Brain pericyte (primary cell): ENCODE measurements around the gene MFAP5.
"Not testable (repeated sequence)": the region's sequence is repeated elsewhere in the genome, so short reads cannot be mapped to it uniquely, and the experiment has no call there.

Experiments
- DNase-seq: peaks from one replicate; pipeline ENCODE4 v3.0.0-alpha.2; 2012; ENCODE audit warnings: low read depth, low spot score

The MFAP5 gene

DNA sequence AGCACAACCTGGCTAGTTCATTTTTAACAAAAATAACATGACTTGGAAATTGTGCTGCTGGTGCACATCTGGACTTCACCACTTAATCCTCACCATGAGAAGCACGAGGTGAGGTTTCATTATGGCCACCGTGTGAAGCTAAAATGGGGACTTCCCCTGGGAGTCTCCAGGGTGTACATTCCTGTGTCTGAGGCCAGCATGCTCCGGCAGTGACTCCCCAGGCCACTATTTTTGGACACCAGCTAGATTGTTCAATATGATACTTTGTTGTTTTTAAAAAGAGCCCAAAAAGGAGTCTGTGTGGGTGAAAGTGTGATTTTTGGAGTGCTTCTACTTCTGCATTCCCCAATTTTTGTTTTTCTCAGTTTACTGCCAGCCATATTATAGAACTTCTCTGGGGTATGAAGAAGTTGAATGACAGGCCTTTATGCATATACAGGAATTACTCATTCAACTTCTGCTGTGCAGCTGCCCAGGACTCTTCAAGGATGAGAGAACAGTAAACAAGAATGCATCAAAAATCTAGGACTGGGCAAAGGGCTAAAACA, 33.1 kb downstream of the MFAP5 start:
- no peak for DNase-seq

DNA sequence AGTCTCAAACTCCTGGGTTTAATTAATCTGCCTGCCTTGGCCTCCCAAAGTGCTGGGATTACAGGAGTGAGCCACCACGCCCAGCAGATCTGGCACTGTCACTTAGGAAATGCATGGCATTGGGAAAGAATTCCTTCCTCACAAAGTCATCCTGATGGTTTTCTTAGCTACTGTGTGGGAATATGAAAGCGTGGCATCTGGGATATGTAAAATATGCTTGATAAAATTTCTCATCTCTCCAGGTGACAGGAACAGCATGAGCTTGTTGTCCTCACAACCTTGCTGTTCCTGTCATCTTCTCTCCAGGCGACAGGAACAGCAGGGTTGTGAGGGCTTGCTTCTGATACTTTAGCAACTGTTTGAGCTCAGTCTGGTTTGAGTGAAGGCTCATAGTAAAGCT, 33.9 kb downstream of the MFAP5 start:
- no peak for DNase-seq

DNA sequence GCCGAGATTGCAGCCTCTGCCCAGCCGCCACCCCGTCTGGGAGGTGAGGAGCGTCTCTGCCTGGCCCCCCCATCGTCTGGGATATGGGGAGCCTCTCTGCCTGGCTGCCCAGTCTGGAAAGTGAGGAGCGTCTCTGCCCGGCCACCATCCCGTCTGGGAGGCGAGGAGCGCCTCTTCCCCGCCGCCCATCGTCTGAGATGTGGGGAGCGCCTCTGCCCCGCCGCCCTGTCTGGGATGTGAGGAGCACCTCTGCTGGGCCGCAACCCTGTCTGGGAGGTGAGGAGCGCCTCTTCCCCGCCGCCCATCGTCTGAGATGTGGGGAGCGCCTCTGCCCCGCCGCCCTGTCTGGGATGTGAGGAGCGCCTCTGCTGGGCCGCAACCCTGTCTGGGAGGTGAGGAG, 37.9 kb downstream of the MFAP5 start:
- not testable (repeated sequence) for DNase-seq

DNA sequence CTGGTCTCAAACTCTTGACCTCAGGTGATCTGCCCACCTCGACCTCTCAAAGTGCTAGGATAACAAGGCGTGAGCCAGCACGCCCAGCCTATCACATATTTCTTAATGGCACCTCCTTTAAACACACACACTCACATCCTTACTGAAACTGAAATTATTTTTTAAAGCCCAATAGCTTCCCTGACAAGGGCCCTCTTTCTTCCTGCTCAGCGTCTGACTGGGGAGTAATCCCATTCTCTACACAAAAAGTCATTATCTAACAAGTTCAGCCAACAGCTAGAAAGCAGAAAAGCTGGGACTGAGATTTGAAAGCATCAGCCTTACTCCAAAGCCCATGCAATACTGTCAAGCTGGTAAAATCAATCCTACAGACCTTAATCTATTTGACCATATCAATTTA, 40.0 kb downstream of the MFAP5 start:
- DNase-seq: no peak

DNA sequence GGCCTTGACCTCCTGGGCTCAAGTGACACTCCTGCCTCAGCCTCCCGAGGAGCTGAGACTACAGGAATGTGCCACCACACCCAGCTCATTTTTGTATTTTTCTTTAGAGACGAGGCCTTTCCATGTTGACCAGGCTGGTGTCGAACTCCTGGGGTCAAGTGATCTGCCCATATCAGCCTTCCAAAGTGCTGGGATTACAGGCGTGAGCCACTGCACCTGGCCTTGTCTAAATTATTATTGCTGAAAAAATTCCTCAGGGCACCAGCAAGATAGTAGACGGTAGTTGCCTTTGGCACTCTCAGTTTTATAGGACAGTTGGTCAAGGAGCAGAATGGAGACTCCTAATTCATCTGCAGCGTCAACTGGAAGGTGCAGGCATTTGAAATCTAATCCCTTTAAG, 47.4 kb downstream of the MFAP5 start:
- no peak for DNase-seq

DNA sequence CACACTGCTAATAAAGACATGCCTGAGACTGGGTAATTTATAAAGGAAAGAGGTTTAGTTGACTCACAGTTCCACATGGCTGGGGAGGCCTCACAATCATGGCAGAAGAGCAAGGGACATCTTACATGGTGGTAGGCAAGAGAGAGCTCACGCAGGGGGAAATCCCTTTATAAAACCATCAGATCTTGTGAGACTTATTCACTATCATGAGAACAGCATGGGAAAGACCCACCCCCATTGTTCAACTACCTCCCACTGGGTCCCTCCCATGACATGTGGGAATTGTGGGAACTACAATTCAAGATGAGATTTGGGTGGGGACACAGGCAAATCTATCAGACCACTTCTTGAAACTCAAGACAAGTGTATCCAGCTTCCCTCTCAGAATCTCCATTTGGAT, 48.7 kb downstream of the MFAP5 start:
- DNase-seq: not testable (repeated sequence)

DNA sequence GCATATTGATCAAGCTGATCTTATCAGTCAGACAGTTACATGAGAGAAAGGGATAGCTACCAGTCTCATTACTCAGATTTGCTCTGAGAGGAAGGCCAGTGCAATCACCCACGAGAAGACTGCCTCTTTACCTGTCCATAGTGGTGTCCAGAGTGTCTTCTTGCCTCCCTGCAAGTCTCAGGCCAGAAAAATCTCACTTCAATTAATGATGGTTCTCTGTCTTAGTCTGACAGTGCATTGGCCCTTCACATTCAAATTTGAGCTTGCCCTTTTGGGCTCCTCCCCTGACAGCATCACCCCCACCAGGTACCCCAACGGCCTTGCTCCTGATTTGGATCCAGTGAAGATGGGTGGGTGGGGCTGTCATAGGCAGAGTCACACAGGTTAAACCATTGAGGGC, 50.0 kb downstream of the MFAP5 start, which contains the start of gene AICDA:
AICDA (minus strand) TSS at position 231 of the 400 bp plus-strand sequence; CDS start at position 139, 92 bp downstream.
- no peak for DNase-seq

DNA sequence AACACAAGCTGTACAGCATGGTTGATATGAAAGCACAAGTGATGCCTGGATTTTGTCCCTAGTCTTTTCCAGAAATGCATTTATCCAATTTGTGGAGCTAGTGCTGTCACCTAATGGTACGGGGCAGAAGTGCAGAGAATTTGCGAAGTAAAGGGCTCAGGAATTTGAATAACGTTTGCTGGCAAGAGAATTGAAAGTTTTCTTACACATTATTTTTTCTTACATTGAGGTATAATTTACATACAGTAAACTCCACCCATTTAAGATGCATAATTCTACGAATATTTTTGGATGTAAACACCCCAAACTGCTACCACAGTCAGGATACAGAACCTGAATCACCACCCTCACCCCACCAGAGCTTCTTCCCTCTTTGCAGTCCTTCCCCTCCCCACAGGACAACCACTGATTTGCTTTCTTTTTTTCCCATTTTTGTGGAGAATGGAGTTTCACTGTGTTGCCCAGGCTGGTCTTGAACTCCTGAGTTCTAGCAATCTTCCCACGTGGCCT, 53.5 kb downstream of the MFAP5 start:
- no peak for DNase-seq

DNA sequence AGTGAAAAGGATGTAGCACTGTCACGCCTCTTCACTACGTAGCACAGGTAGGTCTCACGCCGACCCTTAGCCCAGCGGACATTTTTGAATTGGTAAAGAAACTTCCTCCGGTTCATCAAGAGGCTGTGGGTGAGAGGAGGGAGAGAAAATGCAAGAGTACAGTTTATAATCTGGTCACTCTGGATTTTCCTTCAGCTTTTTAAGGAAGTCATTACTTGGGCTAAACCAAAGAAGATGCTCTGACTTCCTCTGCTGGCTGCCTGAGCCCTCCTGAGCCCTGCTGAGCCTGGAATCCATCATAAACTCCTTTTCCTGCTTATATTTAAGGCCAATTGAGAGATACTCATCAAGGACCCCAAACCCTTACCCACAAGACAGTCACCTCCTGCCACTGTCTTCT, 55.7 kb downstream of the MFAP5 start:
- DNase-seq: no peak

DNA sequence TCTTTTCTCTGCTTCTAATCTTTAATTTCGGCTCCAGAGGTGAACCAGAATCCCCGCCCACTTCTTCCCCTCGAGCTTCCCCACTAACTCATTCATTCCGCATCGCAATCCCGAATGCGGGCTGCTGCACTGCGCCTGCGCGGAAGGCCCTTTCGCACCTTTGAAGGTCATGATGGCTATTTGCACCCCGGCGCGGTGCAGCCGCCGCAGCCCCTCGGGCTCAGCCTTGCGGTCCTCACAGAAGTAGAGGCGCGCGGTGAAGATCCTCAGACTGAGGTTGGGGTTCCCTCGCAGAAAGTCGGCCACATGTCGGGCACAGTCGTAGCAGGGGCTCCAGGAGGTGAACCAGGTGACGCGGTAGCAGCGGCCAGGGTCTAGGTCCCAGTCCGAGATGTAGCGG, 57.6 kb downstream of the MFAP5 start:
- DNase-seq: no peak

DNA sequence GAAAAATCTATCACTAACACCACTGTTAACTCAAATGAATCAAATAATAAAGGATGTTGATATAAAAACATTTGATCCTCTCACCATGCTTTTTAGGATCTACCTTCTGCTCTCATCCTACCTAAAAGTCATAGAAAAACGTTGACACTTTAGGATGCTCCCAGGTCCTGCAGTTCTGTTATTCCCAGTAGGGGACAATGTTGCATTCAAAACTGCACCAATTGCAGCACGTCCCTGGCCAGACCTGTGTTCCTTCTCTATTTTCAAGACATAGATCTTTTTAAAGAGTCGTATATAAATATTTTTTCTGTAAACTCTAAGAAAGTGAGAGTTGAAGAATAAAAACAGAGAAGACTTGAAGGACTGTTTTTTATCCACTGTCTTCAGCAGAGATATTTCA, 58.8 kb downstream of the MFAP5 start:
- no peak for DNase-seq

DNA sequence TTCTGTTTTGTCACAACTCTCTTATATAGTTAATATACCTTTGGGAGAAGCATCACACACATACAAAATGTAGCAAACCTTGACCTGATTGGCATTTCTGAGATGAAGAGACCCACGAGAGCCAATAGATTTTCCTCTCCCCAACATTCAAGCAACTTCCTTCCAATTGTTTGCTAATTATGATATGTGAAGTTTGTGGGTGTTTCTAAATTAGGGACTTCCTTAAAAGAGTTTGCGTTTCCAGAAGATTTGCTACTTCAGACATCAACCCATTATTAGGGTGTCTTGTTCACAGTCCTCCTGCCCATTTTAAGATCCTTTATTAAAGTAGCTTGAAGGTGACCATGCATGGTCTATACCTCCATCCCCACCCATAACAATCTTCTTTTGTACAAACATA, 59.3 kb downstream of the MFAP5 start:
- no peak for DNase-seq

DNA sequence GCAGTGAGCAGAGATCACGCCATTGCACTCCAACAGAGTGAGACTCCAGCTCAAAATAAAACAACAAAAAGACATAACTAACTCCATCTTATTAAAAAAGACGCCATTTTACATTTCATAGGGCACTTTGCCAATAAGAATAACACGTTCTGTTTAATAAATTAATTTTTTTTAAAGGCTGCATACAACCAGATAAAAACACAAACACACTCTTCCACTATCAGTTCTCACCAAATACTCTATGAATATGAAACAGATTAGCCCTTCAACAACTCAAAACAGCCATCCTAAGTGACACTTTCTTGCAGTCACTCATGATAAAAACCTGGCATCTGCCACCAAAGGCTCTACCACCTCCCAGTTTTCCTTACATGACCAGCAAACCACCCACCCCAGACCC, 66.1 kb downstream of the MFAP5 start:
- no peak for DNase-seq
